PFSK-1 (cell line): ENCODE data around the gene LSM14B.

Experiments
- FOXP2 ChIP-seq: optimal IDR thresholded peaks from 2 replicates; pipeline ENCODE3; 2011; ENCODE audit warnings: borderline replicate concordance, control low read depth, inconsistent platforms; ENCODE audit not compliant: insufficient read depth; ENCODE audit errors: extremely low read length, extremely low read depth
- POLR2AphosphoS5 ChIP-seq: IDR thresholded peaks from 2 replicates; pipeline ENCODE4 v1.6.1; 2012; ENCODE audit warnings: low read depth, mild to moderate bottlenecking, control low read depth, low read length, moderate library complexity
- REST ChIP-seq, 2 experiments: IDR thresholded peaks; 2 replicates each; pipeline versions ENCODE4 v1.6.1 to v1.8.0; 2011 to 2012; ENCODE audit warnings: low read depth in 2 of 2, low read length in 2 of 2, control low read depth in 1 of 2, inconsistent platforms in 1 of 2, mild to moderate bottlenecking in 1 of 2, moderate library complexity in 1 of 2; ENCODE audit not compliant: insufficient read depth in 1 of 2
- SIN3A ChIP-seq: IDR thresholded peaks from 2 replicates; pipeline ENCODE4 v1.6.1; 2012; ENCODE audit warnings: mild to moderate bottlenecking, low read length, moderate library complexity, borderline replicate concordance; ENCODE audit not compliant: insufficient read depth
- TAF1 ChIP-seq: IDR thresholded peaks from 2 replicates; pipeline ENCODE4 v1.6.1; 2012; ENCODE audit warnings: low read length, control low read depth, borderline replicate concordance; ENCODE audit not compliant: insufficient read depth

- TF ChIP-seq REST (IDR thresholded peaks at IDR 0.05; ENCODE audit: insufficient read depth in 1 of 2, low read depth in 2 of 2, low read length in 2 of 2) (no peak), POLR2AphosphoS5 (no peak), TAF1 (no peak), FOXP2 (no peak), SIN3A (no peak)
Measured at GRCh38 chr20:62117362-62117646, 5.0 kb upstream of the LSM14B start.
